Measurements from ENCODE around the gene NOS3. TPM values are rescaled to one million over a fixed set of nuclear protein-coding genes. Genes with fewer than 3 reads are reported as not detected.

Gene NOS3
- total and polyA plus RNA-seq, 9 of the 15 experiments (the other 6 are each of a cell fraction or from before 2014, with no cell fraction given) = 1.1 to 121 (median 23.6) TPM

DNA sequence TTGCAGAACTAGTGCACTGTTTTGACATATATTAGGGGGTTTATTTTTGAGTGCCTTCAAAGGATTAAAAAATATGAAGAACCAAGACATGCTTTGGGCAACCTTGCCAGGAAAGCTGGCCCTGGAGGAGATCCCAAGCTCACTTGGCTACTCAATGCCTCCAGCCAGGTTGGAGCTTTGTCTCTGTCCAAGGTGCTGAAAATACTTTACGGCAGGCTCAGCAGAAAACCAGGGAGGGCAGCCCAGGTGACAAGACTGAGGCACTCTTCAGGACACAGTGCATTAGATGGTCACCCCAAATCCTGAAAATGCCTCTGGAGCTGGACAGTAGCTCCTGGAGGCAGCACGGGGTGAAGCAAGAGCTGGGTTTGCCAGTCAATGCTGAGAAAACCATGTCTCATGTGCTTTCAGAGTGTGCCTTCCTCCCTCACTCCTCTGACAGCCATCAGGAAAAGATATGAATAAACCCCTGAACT is 6.9 kb upstream of the NOS3 start (continued):
- no peak for TF ChIP-seq NR2C1 (IDR thresholded peaks at IDR 0.05)
- 0 out of 2 replicates have a peak, but pooled peaks have one; percentile 9 for TF ChIP-seq NR2C1 (tag; IDR thresholded peaks at IDR 0.05)
- TF ChIP-seq ILF3 (IDR thresholded peaks at IDR 0.05; ENCODE audit: borderline replicate concordance) = no peak
- no peak for TF ChIP-seq HMBOX1 (IDR thresholded peaks at IDR 0.05)
- TF ChIP-seq PHB2 (IDR thresholded peaks at IDR 0.05; ENCODE audit: low read depth) = no peak
- TF ChIP-seq ZNF217 (CRISPR knock-in tag; IDR thresholded peaks at IDR 0.05) = no peak
- peak; percentile 13; the same call in 1 of the 2 replicates for TF ChIP-seq VEZF1 (CRISPR knock-in tag; IDR thresholded peaks at IDR 0.05)
- TF ChIP-seq, protein P1, sequence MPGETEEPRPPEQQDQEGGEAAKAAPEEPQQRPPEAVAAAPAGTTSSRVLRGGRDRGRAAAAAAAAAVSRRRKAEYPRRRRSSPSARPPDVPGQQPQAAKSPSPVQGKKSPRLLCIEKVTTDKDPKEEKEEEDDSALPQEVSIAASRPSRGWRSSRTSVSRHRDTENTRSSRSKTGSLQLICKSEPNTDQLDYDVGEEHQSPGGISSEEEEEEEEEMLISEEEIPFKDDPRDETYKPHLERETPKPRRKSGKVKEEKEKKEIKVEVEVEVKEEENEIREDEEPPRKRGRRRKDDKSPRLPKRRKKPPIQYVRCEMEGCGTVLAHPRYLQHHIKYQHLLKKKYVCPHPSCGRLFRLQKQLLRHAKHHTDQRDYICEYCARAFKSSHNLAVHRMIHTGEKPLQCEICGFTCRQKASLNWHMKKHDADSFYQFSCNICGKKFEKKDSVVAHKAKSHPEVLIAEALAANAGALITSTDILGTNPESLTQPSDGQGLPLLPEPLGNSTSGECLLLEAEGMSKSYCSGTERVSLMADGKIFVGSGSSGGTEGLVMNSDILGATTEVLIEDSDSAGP (CRISPR knock-in tag; IDR thresholded peaks at IDR 0.05) = no peak
- TF ChIP-seq CEBPB (tag; IDR thresholded peaks at IDR 0.05) = no peak
- no peak for TF ChIP-seq FOXM1 (IDR thresholded peaks at IDR 0.05; ENCODE audit: low read depth)
- TF ChIP-seq FOXM1 (CRISPR knock-in tag; IDR thresholded peaks at IDR 0.05; ENCODE audit: low read depth) = 0 out of 2 replicates have a peak, but pooled peaks have one; percentile 40
- TF ChIP-seq STAG1 (CRISPR knock-in tag; IDR thresholded peaks at IDR 0.05; ENCODE audit: borderline replicate concordance) = no peak
- TF ChIP-seq BRCA1 (IDR thresholded peaks at IDR 0.05) = no peak
- no peak for TF ChIP-seq BRCA1 (CRISPR knock-in tag; IDR thresholded peaks at IDR 0.05)
- TF ChIP-seq HNRNPK (IDR thresholded peaks at IDR 0.05; ENCODE audit: low read depth, low read length, poor library complexity, severe bottlenecking) = no peak
- no peak for TF ChIP-seq IRF2 (CRISPR knock-in tag; IDR thresholded peaks at IDR 0.05)
- TF ChIP-seq, protein P2, sequence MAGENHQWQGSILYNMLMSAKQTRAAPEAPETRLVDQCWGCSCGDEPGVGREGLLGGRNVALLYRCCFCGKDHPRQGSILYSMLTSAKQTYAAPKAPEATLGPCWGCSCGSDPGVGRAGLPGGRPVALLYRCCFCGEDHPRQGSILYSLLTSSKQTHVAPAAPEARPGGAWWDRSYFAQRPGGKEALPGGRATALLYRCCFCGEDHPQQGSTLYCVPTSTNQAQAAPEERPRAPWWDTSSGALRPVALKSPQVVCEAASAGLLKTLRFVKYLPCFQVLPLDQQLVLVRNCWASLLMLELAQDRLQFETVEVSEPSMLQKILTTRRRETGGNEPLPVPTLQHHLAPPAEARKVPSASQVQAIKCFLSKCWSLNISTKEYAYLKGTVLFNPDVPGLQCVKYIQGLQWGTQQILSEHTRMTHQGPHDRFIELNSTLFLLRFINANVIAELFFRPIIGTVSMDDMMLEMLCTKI (IDR thresholded peaks at IDR 0.05; ENCODE audit: partially characterized antibody) = no peak
- TF ChIP-seq ZNF146 (CRISPR knock-in tag; IDR thresholded peaks at IDR 0.05; ENCODE audit: unreplicated experiment) = no peak
- TF ChIP-seq DIDO1 (tag; IDR thresholded peaks at IDR 0.05; ENCODE audit: low read depth) = no peak
- peak; percentile 72 for TF ChIP-seq NCOA1 (IDR thresholded peaks at IDR 0.05; ENCODE audit: low read depth)
- TF ChIP-seq KAT8 (IDR thresholded peaks at IDR 0.05; ENCODE audit: low read depth) = no peak
- 0 out of 2 replicates have a peak, but pooled peaks have one; percentile 72 for TF ChIP-seq ZFPM2 (CRISPR knock-in tag; IDR thresholded peaks at IDR 0.05)
- TF ChIP-seq CBFA2T3 (IDR thresholded peaks at IDR 0.05) = no peak
- no peak for TF ChIP-seq NFRKB (IDR thresholded peaks at IDR 0.05; ENCODE audit: low read depth)
- TF ChIP-seq, protein P3, sequence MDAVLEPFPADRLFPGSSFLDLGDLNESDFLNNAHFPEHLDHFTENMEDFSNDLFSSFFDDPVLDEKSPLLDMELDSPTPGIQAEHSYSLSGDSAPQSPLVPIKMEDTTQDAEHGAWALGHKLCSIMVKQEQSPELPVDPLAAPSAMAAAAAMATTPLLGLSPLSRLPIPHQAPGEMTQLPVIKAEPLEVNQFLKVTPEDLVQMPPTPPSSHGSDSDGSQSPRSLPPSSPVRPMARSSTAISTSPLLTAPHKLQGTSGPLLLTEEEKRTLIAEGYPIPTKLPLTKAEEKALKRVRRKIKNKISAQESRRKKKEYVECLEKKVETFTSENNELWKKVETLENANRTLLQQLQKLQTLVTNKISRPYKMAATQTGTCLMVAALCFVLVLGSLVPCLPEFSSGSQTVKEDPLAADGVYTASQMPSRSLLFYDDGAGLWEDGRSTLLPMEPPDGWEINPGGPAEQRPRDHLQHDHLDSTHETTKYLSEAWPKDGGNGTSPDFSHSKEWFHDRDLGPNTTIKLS (IDR thresholded peaks at IDR 0.05; ENCODE audit: borderline replicate concordance, low read depth) = no peak

Measured in K562 (cell line).